RPMI7951 (cell line): ENCODE measurements around the gene DDIAS. TPM values are rescaled to one million over a fixed set of nuclear protein-coding genes. Genes with fewer than 3 reads are reported as not detected.
"Not testable (repeated sequence)": the region's sequence is repeated elsewhere in the genome, so short reads cannot be mapped to it uniquely, and the experiment has no call there.

ENCODE experiments used
- DNase-seq: peaks from one replicate; pipeline ENCODE4 v3.0.0-alpha.2; 2012; ENCODE audit warnings: low read depth
- total RNA-seq: library from RNA; depleted of rRNA; stranded (reverse); fragments of >200 nt; shearing (Covaris generic); gene quantifications from 2 replicates; pipeline ENCODE4 v1.2.3, GENCODE V29; 2014; rRNA removed

The DDIAS gene
- total RNA-seq, 1 experiment from 2014 or later: 25.1 TPM

GRCh38 chr11:82967381-82967780, 65.8 kb downstream of the DDIAS start:
- no peak for DNase-seq

- DNase-seq: no peak
Measured at GRCh38 chr11:82969811-82970210, 68.3 kb downstream of the DDIAS start.

- DNase-seq: not testable (repeated sequence)
Measured at GRCh38 chr11:82970507-82971083, 69.1 kb downstream of the DDIAS start.

- DNase-seq: not testable (repeated sequence)
Measured at GRCh38 chr11:82971519-82971946, 70.0 kb downstream of the DDIAS start.

GRCh38 chr11:82972103-82972502, 70.6 kb downstream of the DDIAS start:
- no peak for DNase-seq

- DNase-seq: no peak
Measured at GRCh38 chr11:82974135-82974534, 72.6 kb downstream of the DDIAS start.

- DNase-seq: no peak
Measured at GRCh38 chr11:82974851-82975250, 73.3 kb downstream of the DDIAS start.

- DNase-seq: no peak
Measured at GRCh38 chr11:82975882-82976281, 74.3 kb downstream of the DDIAS start.

- DNase-seq: no peak
Measured at GRCh38 chr11:82976786-82977185, 75.2 kb downstream of the DDIAS start.

- DNase-seq: peak; percentile 88
Measured at GRCh38 chr11:82978422-82979099, 77.0 kb downstream of the DDIAS start.

- no peak for DNase-seq
Measured at GRCh38 chr11:82979824-82980223, 78.3 kb downstream of the DDIAS start.

- peak; percentile 71 for DNase-seq
Measured at GRCh38 chr11:82980292-82980691, 78.8 kb downstream of the DDIAS start.

- no peak for DNase-seq
Measured at GRCh38 chr11:82980947-82981346, 79.4 kb downstream of the DDIAS start.

- DNase-seq: no peak
Measured at GRCh38 chr11:82981852-82982251, 80.3 kb downstream of the DDIAS start.

Other genes starting within 250 kb of the DDIAS start
- gene FAM181B, start 167.9 kb upstream of the DDIAS start, total RNA-seq: not detected in 2 replicates
- gene PRCP, start 1.3 kb upstream of the DDIAS start, total RNA-seq: 66.3 and 70.1 TPM in 2 replicates
- gene RAB30, start 170.2 kb downstream of the DDIAS start, total RNA-seq: 15.9 and 16.0 TPM in 2 replicates